ENCODE results near the gene ARHGEF10L.
"Not testable (repeated sequence)": the region's sequence is repeated elsewhere in the genome, so short reads cannot be mapped to it uniquely, and the experiment has no call there.

The ARHGEF10L gene

GRCh38 chr1:17503146-17503545 is 36.4 kb upstream of the ARHGEF10L start:
- DNase-seq (ENCODE audit: low read depth): no peak
- H3K4me3 ChIP-seq (ENCODE audit: low read depth, low read length): no peak overlapping the region
- TF ChIP-seq CTCF (IDR thresholded peaks at IDR 0.05; ENCODE audit: insufficient read depth, low read depth, low read length, missing control alignments): no peak

- not testable (repeated sequence) for H3K4me3 ChIP-seq (ENCODE audit: low read depth, low read length); DNase-seq (ENCODE audit: low read depth)
Measured at GRCh38 chr1:17507200-17507599, 32.3 kb upstream of the ARHGEF10L start.

- TF ChIP-seq CTCF (IDR thresholded peaks at IDR 0.05; ENCODE audit: insufficient read depth, low read depth, low read length, missing control alignments): no peak
- no peak for DNase-seq (ENCODE audit: low read depth)
- H3K4me3 ChIP-seq (ENCODE audit: low read depth, low read length): no peak overlapping the region
Measured at GRCh38 chr1:17507915-17508314, 31.6 kb upstream of the ARHGEF10L start.

GRCh38 chr1:17509363-17509762 is 30.1 kb upstream of the ARHGEF10L start:
- no peak overlapping the region for H3K4me3 ChIP-seq (ENCODE audit: low read depth, low read length)
- no peak for TF ChIP-seq CTCF (IDR thresholded peaks at IDR 0.05; ENCODE audit: insufficient read depth, low read depth, low read length, missing control alignments)
- no peak for DNase-seq (ENCODE audit: low read depth)

- TF ChIP-seq CTCF (IDR thresholded peaks at IDR 0.05; ENCODE audit: insufficient read depth, low read depth, low read length, missing control alignments): no peak
- H3K4me3 ChIP-seq (ENCODE audit: low read depth, low read length): no peak overlapping the region
- DNase-seq (ENCODE audit: low read depth): no peak
Measured at GRCh38 chr1:17510138-17510537, 29.4 kb upstream of the ARHGEF10L start.

- no peak for TF ChIP-seq CTCF (IDR thresholded peaks at IDR 0.05; ENCODE audit: insufficient read depth, low read depth, low read length, missing control alignments)
- no peak overlapping the region for H3K4me3 ChIP-seq (ENCODE audit: low read depth, low read length)
- no peak for DNase-seq (ENCODE audit: low read depth)
Measured at GRCh38 chr1:17511188-17511587, 28.3 kb upstream of the ARHGEF10L start.

- TF ChIP-seq CTCF (IDR thresholded peaks at IDR 0.05; ENCODE audit: insufficient read depth, low read depth, low read length, missing control alignments): no peak
- DNase-seq (ENCODE audit: low read depth): no peak
- H3K4me3 ChIP-seq (ENCODE audit: low read depth, low read length): no peak overlapping the region
Measured at GRCh38 chr1:17513131-17513530, 26.4 kb upstream of the ARHGEF10L start.
